ENCODE data around the gene CACHD1. TPM values are rescaled to one million over a fixed set of nuclear protein-coding genes. Genes with fewer than 3 reads are reported as not detected.

The CACHD1 gene
- total and polyA plus RNA-seq, 12 donors, result 0.87 to 4.2 (median 2.4) TPM

GRCh38 chr1:64550510-64550909, 80.6 kb downstream of the CACHD1 start:
- Histone ChIP-seq H3K27ac (no peak overlapping the region), H3K9me3 (no peaks in the 10 kb centered on the region), H3K4me3 (no peak overlapping the region), H3K4me1 (peaks cover 0 to 27% (median 12%) of the 10 kb centered on the region in 9 donors), H3K36me3 (no peaks in the 10 kb centered on the region), H3K27me3 (no peaks in the 10 kb centered on the region)
- TF ChIP-seq, protein P1, sequence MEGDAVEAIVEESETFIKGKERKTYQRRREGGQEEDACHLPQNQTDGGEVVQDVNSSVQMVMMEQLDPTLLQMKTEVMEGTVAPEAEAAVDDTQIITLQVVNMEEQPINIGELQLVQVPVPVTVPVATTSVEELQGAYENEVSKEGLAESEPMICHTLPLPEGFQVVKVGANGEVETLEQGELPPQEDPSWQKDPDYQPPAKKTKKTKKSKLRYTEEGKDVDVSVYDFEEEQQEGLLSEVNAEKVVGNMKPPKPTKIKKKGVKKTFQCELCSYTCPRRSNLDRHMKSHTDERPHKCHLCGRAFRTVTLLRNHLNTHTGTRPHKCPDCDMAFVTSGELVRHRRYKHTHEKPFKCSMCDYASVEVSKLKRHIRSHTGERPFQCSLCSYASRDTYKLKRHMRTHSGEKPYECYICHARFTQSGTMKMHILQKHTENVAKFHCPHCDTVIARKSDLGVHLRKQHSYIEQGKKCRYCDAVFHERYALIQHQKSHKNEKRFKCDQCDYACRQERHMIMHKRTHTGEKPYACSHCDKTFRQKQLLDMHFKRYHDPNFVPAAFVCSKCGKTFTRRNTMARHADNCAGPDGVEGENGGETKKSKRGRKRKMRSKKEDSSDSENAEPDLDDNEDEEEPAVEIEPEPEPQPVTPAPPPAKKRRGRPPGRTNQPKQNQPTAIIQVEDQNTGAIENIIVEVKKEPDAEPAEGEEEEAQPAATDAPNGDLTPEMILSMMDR (IDR thresholded peaks at IDR 0.05), result no peak
- ATAC-seq (no peak), DNase-seq (no peak)
- WGBS, 2 donors, result 93 to 94% methylated on average over 5 of the region's 5 CpGs
- intact Hi-C loops (cut with DNase I), result loop anchor here in 2 of 10 donors (5.0 to 10.0 kb wide), 2 partner anchors 78 to 124 kb away; partner anchors contain the start of gene CACHD1 (in 1 of the 2)

DNA sequence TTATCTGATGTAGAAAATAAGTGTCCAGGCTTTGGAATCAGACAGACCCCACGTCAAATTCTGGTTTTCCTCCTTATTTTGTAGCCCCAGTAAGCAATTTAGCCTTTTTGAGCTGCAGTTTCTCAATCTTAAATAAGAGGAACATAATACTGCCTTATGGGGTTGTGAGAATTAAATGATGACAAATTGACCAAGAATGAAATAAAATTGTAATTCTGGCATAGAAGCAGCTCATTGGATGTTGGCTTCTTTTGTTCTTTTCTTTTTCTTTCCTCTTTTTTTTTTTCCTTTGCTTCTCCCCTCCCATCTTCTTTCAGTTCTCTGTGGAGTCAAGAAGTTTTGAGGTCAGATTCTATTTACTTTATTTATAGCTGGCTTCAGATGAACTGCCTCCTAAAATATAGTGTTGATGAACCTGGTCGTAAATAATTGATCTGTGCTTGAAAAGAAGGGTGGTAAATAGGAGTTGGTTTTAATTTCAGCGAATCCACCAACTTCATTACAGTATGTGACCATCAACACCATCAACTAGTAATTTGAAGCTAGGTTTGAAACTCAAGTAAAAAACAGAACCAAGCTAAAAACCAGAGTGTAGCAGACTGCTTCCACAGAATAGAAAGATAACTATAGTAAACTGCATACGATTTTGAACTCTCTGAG, 81.1 kb downstream of the CACHD1 start:
- WGBS, 2 donors, result 64 to 75% methylated on average over 4 of the region's 4 CpGs
- ATAC-seq, result no peak
- no peak overlapping the region for H3K4me3 ChIP-seq
- intact Hi-C loops (cut with DNase I), result loop anchor here in 2 of 10 donors (5.0 to 10.0 kb wide), 2 partner anchors 79 to 124 kb away; partner anchors contain the start of gene CACHD1 (in 1 of the 2)
- TF ChIP-seq, protein P1 (IDR thresholded peaks at IDR 0.05), result no peak
- no peak for DNase-seq
- H3K36me3 ChIP-seq, result no peaks in the 10 kb centered on the region
- H3K9me3 ChIP-seq, result no peaks in the 10 kb centered on the region
- no peak overlapping the region for H3K27ac ChIP-seq
- H3K27me3 ChIP-seq, result no peaks in the 10 kb centered on the region
- H3K4me1 ChIP-seq, result peaks cover 0 to 27% (median 10%) of the 10 kb centered on the region in 9 donors

- ATAC-seq, result no peak
- Histone ChIP-seq H3K4me3 (no peak overlapping the region), H3K4me1 (peaks cover 0 to 24% (median 6%) of the 10 kb centered on the region in 9 donors), H3K27ac (no peak overlapping the region), H3K36me3 (peaks cover 0 to 6% (median 0%) of the 10 kb centered on the region in 9 donors), H3K9me3 (no peaks in the 10 kb centered on the region), H3K27me3 (no peaks in the 10 kb centered on the region)
- WGBS, 2 donors, result 68 to 74% methylated on average over 4 of the region's 4 CpGs
- no peak for DNase-seq
- TF ChIP-seq, protein P1 (IDR thresholded peaks at IDR 0.05), result peak in 4 of 9 donors; percentile 28 to 38 (median 30)
- intact Hi-C loops (cut with DNase I), result loop anchor here in 2 of 10 donors (5.0 to 10.0 kb wide), 2 partner anchors 81 to 122 kb away; partner anchors contain the start of gene CACHD1 (in 1 of the 2)
These were observed 83.4 kb downstream of the CACHD1 start for GRCh38 chr1:64553285-64553684.

DNA sequence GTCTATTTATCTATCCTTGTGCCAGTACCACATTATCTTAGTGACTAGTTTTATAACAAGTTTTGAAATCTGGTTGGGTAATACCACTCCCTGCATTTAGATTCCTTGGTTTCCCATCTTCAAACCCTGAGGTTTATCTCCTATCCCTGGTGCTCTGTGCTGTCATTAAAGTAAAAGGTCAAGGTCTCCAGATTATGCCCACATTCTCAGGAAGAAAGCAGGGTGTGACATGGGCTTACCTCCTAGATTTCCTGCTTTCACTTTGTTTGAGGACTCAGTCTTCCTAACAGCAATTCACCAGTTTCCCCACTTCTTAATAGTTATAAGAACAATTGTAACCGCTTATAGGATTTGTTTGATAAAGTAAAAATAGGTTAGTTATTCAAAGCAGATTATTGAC, 86.0 kb downstream of the CACHD1 start:
- H3K4me3 ChIP-seq, result no peak overlapping the region
- DNase-seq (no peak), ATAC-seq (no peak)
- no peak overlapping the region for H3K27ac ChIP-seq
- H3K27me3 ChIP-seq, result no peaks in the 10 kb centered on the region
- no peaks in the 10 kb centered on the region for H3K9me3 ChIP-seq
- TF ChIP-seq, protein P1 (IDR thresholded peaks at IDR 0.05), result no peak
- peaks cover 0 to 17% (median 0%) of the 10 kb centered on the region in 9 donors for H3K36me3 ChIP-seq
- peaks cover 0 to 8% (median 6%) of the 10 kb centered on the region in 9 donors for H3K4me1 ChIP-seq
- intact Hi-C loops (cut with DNase I), result loop anchor here in 1 of 10 donors (10.0 kb wide), 1 partner anchor 119 kb away; no protein-coding TSS in a partner anchor
- 82 to 86% methylated on average over 1 of the region's 1 CpG for WGBS, 2 donors
